HFF-Myc (cell line): ENCODE data around the gene RHOH.
"Not testable (repeated sequence)": the region's sequence is repeated elsewhere in the genome, so short reads cannot be mapped to it uniquely, and the experiment has no call there.

Experiments
- DNase-seq: peaks from one replicate; pipeline ENCODE4 v3.0.0-alpha.2; 2011; ENCODE audit warnings: low read depth; ENCODE audit errors: extremely low read depth
- H3K4me3 ChIP-seq: replicated peaks from 2 replicates; pipeline ENCODE4 v1.5.1; 2011; ENCODE audit warnings: low read depth, mild to moderate bottlenecking, control low read depth, low read length
- CTCF ChIP-seq: IDR thresholded peaks from 2 replicates; pipeline ENCODE4 v1.5.1; 2012; ENCODE audit warnings: mild to moderate bottlenecking, low read depth, low read length, control low read depth; ENCODE audit errors: missing control alignments

RHOH gene

GRCh38 chr4:40196724-40197281, at the start of gene RHOH:
Gene RHOH (plus strand): TSS chr4:40197031. CDS start chr4:40243387, 46,356 bp downstream.
- no peak for TF ChIP-seq CTCF
- no peak for DNase-seq
- no peak within 1 kb of the TSS for H3K4me3 ChIP-seq

GRCh38 chr4:40147490-40147889, 49.3 kb upstream of the RHOH start:
- H3K4me3 ChIP-seq, DNase-seq: not testable (repeated sequence)

GRCh38 chr4:40149960-40150385, 46.9 kb upstream of the RHOH start:
- peak; percentile 49 for DNase-seq
- peak; percentile 64 for TF ChIP-seq CTCF
- H3K4me3 ChIP-seq: no peak overlapping the region

- no peak for DNase-seq
- TF ChIP-seq CTCF: no peak
- no peak overlapping the region for H3K4me3 ChIP-seq
Observed at GRCh38 chr4:40150932-40151331, 45.9 kb upstream of the RHOH start.

- no peak overlapping the region for H3K4me3 ChIP-seq
- DNase-seq: no peak
- TF ChIP-seq CTCF: no peak
Observed at GRCh38 chr4:40152637-40153036, 44.2 kb upstream of the RHOH start.

- no peak overlapping the region for H3K4me3 ChIP-seq
- TF ChIP-seq CTCF: no peak
- DNase-seq: no peak
Observed at GRCh38 chr4:40157436-40157835, 39.4 kb upstream of the RHOH start.

GRCh38 chr4:40160258-40160657, 36.6 kb upstream of the RHOH start:
- no peak for DNase-seq
- no peak for TF ChIP-seq CTCF
- no peak overlapping the region for H3K4me3 ChIP-seq
